GM10248 (cell line): ENCODE data around the gene ARHGAP36.

ENCODE experiments used
- CTCF ChIA-PET: fragments of 300-600 bp; sonication (Branson Sonifier 250); formaldehyde crosslinking; extraction: SDS; loops from one replicate; lab custom pipeline; 2021; ENCODE audit warnings: antibody characterized with exemption; lab: Yijun Ruan, JAX
- POLR2A ChIA-PET: fragments of 350-650 bp; sonication (Branson Sonifier 250); formaldehyde crosslinking; extraction: SDS; loops from one replicate; lab custom pipeline; 2020; ENCODE audit warnings: antibody characterized with exemption; lab: Yijun Ruan, JAX
- DNase-seq: peaks from one replicate; pipeline ENCODE4 v3.0.0; 2012; ENCODE audit errors: extremely low spot score
- CTCF ChIP-seq: IDR thresholded peaks from 2 replicates; pipeline ENCODE4 v1.5.1; 2012; ENCODE audit warnings: mild to moderate bottlenecking, low read depth; ENCODE audit errors: extremely low read depth, missing control alignments, control extremely low read depth

ARHGAP36 gene

GRCh38 chrX:131041667-131042066 is 16.5 kb upstream of the ARHGAP36 start:
- no peak for DNase-seq
- ChIA-PET POLR2A (no interaction called here), CTCF (no interaction called here)
- TF ChIP-seq CTCF = no peak

DNA sequence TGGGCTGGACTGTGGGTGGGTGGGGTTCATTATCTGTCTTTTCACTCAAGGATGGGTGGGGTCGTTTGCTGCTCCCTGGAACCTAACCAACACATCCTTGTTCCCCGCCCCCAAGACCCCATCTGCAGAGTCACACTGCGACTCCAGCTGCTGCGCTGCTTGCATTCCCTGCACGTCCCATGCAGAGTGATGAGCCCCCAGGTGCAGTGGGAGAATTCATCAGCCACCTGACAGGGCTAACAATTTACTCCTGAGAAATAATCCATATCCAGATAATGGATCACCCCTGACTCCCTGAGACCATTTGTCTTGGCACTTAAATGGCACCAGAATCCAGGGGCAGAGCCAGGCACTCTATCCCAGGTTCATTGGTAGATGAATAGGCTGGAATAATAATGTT is 12.4 kb upstream of the ARHGAP36 start:
- POLR2A ChIA-PET = no interaction called here
- CTCF ChIA-PET = no interaction called here
- no peak for DNase-seq
- TF ChIP-seq CTCF = no peak

DNA sequence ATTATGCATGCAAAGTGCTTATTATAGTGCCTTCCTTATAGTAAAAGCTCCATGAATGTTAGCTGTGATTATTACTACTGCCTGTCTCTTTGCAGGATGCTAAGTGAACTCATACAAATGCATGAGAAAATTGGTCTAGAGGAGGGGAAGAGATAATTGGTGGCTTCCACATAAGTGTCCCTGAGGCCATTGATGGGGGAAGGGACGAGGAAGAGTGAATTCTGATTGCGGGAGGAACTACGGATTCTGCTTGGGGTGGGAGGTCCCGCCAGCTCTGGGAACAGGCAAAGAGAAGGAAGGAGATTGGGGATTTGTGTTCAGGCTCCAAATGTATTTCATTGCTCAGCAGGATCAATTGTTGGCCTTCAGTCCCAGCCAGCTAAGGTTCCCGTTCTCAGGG is 11.6 kb upstream of the ARHGAP36 start:
- TF ChIP-seq CTCF = no peak
- CTCF ChIA-PET = no interaction called here
- no peak for DNase-seq
- POLR2A ChIA-PET = no interaction called here

DNA sequence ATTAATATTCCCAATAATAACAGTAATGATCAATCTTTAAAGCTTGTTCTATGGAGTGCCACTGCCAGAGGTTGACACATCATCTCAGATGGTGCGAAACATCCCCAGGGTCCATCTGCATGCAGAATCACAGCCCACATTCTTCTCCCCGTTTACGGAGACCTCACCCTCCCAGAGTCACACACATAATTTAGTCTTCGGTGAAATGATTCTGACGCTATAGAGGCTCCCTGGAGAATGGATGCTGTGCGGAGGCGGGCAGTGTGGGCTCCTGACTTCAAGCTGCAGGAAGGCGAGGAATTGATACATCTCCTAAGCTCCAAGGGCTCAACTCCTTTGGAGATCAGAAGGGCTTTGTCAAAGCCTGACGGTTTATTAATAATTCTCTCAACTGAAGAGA is 11.0 kb upstream of the ARHGAP36 start:
- ChIA-PET CTCF (no interaction called here), POLR2A (no interaction called here)

DNA sequence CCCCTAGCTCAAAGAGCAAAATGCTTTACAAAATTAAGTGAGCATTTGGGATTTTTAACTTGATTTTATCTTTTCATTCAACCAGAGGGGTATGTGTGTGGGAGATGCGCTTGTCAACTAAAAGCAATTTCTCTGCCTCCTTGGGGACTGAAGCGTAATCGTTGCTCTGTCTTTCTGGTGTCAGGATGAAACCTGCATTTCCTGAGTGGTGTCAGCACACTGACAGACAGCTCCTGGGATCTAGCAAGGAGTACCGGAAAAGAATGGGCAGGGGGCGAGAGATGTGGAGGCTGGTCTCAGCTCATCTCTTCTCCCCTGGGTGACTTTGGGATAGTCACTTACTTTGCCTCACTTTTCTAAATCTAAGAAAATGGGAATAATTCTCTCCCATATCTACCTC is 5.1 kb upstream of the ARHGAP36 start:
- no peak for TF ChIP-seq CTCF
- ChIA-PET CTCF (no interaction called here), POLR2A (no interaction called here)
- DNase-seq = no peak

More for the DNA sequence above, 11.0 kb upstream of the ARHGAP36 start:
- no peak for TF ChIP-seq CTCF
- DNase-seq = no peak

- POLR2A ChIA-PET = no interaction called here
- no peak for TF ChIP-seq CTCF
- no peak for DNase-seq
- CTCF ChIA-PET = interaction anchor here (1.1 kb wide), 1 partner anchor 251 kb away, joined by 3 read pairs; no protein-coding TSS in a partner anchor
Measured at GRCh38 chrX:131054906-131055305, 3.2 kb upstream of the ARHGAP36 start.

DNA sequence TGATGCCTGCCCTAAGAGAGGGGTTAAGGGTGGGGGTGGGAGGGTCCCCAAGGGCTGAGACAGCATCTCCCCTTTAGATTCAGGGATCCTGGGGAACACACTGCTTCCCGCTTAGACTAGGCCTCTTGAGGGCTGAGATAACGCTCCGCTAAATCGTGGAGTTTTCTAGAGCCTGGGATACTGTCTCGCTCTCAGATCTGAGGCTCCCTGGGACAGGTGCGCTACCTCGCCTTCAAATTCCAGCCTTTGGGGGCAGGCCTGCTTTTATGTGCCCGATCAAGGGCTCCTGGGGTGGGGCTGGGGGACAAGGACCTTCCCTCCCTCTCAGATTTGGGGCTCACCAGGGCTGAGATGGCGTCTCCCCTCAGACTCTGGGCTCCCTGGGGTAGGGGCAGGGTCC is 440 bp upstream of the ARHGAP36 start:
- ChIA-PET CTCF (no interaction called here), POLR2A (no interaction called here)
- DNase-seq = no peak
- no peak for TF ChIP-seq CTCF
